GM21576 (cell line): Measurements from ENCODE around the gene BAG3.
A peak's percentile ranks its signal among the peaks of the same experiment; 100 is the strongest.
"Not testable (repeated sequence)": the region's sequence is repeated elsewhere in the genome, so short reads cannot be mapped to it uniquely, and the experiment has no call there.

Experiments used
- ATAC-seq: cut with Tn5 transposase; IDR thresholded peaks from one replicate; pipeline ENCODE4 v1.9.1; 2021; ENCODE audit warnings: mild to moderate bottlenecking, moderate library complexity; ENCODE audit not compliant: unreplicated experiment

Gene BAG3

GRCh38 chr10:119640384-119640783 lies 10.8 kb upstream of the BAG3 start:
- ATAC-seq, result no peak

DNA sequence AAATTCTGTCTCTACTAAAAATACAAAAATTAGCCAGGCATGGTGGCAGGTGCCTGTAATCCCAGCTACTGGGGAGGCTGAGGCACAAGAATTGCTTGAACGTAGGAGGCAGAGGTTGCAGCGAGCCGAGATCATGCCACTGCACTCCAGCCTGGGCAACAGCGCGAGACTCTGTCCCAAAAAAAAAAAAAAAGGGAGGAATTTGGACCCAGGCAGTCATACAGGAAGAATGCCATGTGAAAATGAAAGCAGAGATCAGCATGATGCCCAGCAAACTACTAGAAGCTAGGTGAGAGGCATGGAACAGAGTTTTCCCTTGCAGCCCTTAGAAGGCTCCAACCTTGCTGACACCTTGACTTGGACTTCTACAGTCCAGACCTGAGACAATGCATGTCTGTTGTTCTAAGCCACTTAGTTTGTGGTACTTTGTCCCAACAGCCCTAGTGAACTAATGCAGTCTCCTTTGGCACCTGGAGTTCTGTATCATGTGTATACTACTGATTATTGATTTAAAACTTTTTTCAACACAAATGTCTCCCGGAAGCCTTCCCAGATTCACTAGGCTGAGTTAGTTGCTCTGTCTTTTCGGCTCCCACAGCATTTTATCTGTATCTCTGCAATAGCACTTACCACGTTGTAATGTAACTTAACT lies 10.2 kb upstream of the BAG3 start:
- no peak for ATAC-seq

GRCh38 chr10:119642556-119643111 lies 8.5 kb upstream of the BAG3 start:
- no peak for ATAC-seq

- no peak for ATAC-seq
Measured at GRCh38 chr10:119643306-119644204, 7.6 kb upstream of the BAG3 start.

- no peak for ATAC-seq
Measured at GRCh38 chr10:119644205-119644814, 6.9 kb upstream of the BAG3 start.

DNA sequence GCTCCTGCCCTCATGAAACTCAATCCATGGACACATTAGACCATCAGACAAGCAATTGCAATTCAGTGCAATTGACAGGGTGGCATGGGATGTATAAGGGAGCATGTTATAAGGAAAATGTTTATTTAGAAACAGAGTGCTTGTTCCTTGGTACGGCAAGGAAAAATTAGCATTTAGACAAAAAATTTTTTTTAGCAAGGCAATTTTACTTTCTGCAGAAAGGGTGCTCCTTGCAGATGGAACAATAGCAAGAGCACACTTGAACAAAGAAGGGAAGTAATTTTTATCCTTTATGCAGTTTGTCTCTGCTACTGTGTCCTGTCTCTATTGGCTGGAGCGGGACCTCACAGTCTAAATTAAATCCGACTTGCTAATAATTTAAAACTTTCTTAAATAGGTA lies 6.2 kb upstream of the BAG3 start:
- no peak for ATAC-seq

DNA sequence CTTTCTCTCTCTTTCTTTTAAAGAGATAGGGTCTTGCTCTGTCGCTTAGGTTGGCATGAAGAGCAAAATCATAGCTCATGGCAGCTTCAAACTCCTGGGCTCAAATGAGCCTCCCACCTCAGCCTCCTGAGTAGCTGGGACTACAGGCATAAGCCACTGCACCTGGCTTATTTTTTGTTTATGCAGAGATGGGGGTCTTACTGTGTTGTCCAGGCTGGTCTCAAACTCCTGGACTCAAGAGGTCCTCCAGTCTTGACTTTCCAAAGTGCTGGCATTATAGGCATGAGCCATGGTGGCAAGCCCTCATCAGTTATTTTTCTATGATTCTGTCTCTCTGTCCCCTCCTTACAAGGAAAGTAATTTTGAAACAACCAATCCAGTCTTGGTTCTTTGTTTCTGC lies 1.1 kb upstream of the BAG3 start:
- ATAC-seq, result no peak

- peak; percentile 34 for ATAC-seq
Measured at GRCh38 chr10:119651514-119652360, 557 bp downstream of the BAG3 start.

- ATAC-seq, result no peak
Measured at GRCh38 chr10:119652361-119652730, 1.2 kb downstream of the BAG3 start.

DNA sequence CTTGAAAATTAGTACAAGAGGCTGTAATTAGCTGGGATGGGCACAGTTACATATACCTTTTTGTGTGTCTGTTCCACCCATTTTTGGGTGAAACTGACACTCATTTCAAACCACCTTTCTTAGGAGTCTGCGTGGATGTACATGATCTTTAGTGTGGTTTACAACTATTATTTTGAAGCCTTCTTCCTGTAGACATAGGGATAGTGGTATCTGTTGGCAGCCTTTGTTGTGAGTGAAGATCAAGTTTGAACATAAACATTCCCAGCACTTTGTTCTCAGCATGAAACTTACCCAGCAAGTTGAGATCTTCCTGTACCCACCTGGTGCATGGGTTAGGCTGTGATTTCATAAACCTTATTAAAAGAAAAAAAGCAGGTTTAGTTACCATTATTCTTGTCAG lies 2.0 kb downstream of the BAG3 start:
- no peak for ATAC-seq

DNA sequence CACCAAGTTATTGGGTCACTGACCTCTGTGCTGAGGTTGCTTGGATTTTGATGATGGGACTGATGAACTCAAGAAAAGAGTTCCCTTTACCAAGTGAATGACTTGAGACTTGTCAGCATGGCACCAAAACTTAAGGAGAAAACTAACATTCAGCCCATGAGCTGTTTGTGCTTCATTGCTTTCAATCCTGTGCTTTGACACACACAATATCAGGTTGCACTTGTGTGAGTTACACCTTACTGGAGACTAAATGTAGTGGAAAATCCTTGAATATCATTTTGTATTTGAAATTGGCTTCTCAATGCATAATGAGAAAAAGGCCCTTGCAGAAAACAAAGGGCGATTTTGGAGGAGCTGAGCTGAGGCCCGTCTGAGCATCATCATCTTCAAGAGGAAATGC lies 2.7 kb downstream of the BAG3 start:
- no peak for ATAC-seq

DNA sequence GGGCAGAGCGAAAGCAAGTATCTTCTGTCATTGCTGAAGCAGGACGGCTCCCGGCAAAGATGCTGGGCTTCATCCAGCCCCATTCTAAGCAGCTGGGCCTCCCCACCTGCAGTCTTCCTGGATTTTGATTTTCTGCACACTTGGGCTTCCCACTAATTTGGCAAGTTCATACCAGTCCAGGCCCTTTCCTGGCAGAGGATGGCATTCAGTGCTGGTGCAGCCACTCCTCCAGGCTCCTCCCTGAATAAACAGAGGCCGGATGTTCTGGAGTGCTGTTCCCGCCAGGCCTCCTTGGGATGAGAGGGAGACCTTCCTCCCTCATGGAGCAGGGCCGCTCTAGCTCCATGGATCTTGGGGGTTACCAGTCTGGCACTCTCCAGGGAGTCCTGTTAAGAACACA lies 3.4 kb downstream of the BAG3 start:
- no peak for ATAC-seq

DNA sequence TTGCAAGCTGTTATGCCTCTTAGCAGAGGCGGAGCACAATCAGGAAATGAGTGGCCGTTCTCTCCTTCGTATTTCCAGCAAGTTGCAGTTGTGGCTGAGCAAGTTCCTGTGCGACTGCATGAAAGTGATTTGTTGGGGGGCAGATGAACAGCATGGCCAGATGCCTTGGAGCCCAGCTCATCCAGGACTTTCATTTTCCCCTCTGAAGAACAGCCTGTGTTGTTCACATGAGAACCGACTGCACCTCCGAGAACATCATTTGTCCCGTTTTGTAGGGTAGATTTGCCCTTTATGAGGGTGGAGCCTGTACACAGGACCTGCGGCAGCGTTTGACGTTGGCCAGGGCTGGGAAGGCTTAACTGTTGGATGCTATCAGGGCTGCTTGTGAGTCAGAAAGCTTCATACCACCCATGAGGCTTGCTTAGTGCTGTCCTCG lies 4.4 kb downstream of the BAG3 start:
- ATAC-seq, result no peak

DNA sequence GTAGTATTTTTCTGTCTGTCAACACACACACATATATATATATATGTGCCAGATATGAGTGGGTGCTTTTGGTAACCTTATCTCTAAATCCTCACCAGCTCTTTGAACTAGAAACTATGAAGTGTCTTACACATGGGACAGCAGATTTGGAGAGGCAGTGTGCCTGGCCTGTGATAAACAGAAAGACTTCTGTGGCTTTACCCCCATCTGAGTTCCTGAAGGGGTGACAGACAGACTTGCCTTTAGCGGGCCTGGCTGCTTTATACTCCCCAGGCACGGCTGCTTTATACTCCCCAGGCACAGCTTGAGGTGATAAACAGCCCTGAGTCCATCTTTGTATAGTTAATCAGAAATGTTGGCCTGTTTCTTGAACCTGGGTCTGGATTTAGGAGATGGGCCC lies 5.6 kb downstream of the BAG3 start:
- no peak for ATAC-seq

DNA sequence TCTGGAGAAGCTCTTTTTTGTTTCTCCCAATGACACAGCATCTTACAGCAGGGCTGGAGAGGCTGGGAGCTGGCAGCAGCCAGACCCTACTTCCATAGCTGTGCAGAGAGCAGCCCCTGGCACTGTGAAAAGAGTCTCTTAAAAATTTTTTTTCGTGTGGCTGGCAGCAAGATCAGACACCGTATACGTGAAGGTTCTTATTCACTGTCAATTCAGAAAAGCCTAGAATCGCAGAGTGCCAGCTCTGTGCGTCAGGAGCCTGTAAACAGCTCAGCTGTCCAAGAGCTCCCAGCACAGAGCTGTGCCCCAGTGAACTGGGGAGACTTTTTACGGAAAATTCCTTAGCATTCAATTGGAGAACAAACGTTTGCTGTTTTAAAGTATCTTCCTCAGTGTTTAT lies 6.5 kb downstream of the BAG3 start:
- no peak for ATAC-seq

DNA sequence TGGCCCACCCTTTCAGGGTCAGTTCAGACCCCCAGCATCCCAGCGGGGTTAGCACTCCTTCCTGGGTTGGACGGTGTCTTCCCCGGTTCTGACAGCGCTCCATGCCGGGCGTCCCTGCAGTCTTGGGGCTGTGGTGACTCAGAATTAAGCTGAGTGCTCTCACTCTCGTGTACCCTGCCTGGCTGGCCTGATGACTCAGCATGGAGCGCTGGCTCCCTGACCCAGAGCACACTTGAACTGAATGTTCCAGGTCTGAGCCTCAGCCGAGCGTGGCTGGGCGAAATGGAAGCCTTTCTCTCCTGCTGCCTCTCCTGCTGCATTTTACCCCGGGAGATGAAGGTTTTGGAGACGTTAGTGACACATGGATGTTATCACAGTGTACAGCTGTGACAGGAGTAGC lies 7.1 kb downstream of the BAG3 start:
- no peak for ATAC-seq

GRCh38 chr10:119659951-119660350 lies 8.8 kb downstream of the BAG3 start:
- no peak for ATAC-seq

- not testable (repeated sequence) for ATAC-seq
Measured at GRCh38 chr10:119662076-119662605, 11.0 kb downstream of the BAG3 start.

- ATAC-seq, result no peak
Measured at GRCh38 chr10:119663866-119664698, 12.9 kb downstream of the BAG3 start.
